ENCODE results near the gene LHX4.
A peak's percentile ranks its signal among the peaks of the same experiment; 100 is the strongest.

The LHX4 gene

GRCh38 chr1:180267211-180267561 lies 37.1 kb downstream of the LHX4 start:
- TF ChIP-seq CTCF (IDR thresholded peaks at IDR 0.05) (no peak), ZFX (IDR thresholded peaks at IDR 0.05; ENCODE audit: borderline replicate concordance) (no peak)
- H3K27ac ChIP-seq = no peak overlapping the region

GRCh38 chr1:180267761-180268555 lies 37.9 kb downstream of the LHX4 start:
- TF ChIP-seq CTCF (IDR thresholded peaks at IDR 0.05) = no peak
- no peak for TF ChIP-seq ZFX (IDR thresholded peaks at IDR 0.05; ENCODE audit: borderline replicate concordance)
- H3K27ac ChIP-seq = no peak overlapping the region

- TF ChIP-seq CTCF (IDR thresholded peaks at IDR 0.05) = no peak
- TF ChIP-seq ZFX (IDR thresholded peaks at IDR 0.05; ENCODE audit: borderline replicate concordance) = no peak
- no peak overlapping the region for H3K27ac ChIP-seq
Measured at GRCh38 chr1:180268556-180269075, 38.6 kb downstream of the LHX4 start.

GRCh38 chr1:180269645-180270529 lies 39.8 kb downstream of the LHX4 start:
- H3K27ac ChIP-seq = no peak overlapping the region
- TF ChIP-seq CTCF (IDR thresholded peaks at IDR 0.05) (peak; percentile 87), ZFX (IDR thresholded peaks at IDR 0.05; ENCODE audit: borderline replicate concordance) (no peak)

GRCh38 chr1:180270530-180271271 lies 40.6 kb downstream of the LHX4 start:
- no peak overlapping the region for H3K27ac ChIP-seq
- TF ChIP-seq CTCF (IDR thresholded peaks at IDR 0.05) (peak; percentile 57), ZFX (IDR thresholded peaks at IDR 0.05; ENCODE audit: borderline replicate concordance) (no peak)

GRCh38 chr1:180271272-180272255 lies 41.5 kb downstream of the LHX4 start:
- H3K27ac ChIP-seq = no peak overlapping the region
- TF ChIP-seq CTCF (IDR thresholded peaks at IDR 0.05) (no peak), ZFX (IDR thresholded peaks at IDR 0.05; ENCODE audit: borderline replicate concordance) (no peak)
